ENCODE measurements around the gene SYNE4. TPM values are rescaled to one million over a fixed set of nuclear protein-coding genes. Genes with fewer than 3 reads are reported as not detected.

SYNE4 gene
- total RNA-seq, result 1 to 10 TPM in 2 of 4 donors, under 1 TPM in 1, not detected in 1; 0.89 to 5.8 (median 1.8) TPM

DNA sequence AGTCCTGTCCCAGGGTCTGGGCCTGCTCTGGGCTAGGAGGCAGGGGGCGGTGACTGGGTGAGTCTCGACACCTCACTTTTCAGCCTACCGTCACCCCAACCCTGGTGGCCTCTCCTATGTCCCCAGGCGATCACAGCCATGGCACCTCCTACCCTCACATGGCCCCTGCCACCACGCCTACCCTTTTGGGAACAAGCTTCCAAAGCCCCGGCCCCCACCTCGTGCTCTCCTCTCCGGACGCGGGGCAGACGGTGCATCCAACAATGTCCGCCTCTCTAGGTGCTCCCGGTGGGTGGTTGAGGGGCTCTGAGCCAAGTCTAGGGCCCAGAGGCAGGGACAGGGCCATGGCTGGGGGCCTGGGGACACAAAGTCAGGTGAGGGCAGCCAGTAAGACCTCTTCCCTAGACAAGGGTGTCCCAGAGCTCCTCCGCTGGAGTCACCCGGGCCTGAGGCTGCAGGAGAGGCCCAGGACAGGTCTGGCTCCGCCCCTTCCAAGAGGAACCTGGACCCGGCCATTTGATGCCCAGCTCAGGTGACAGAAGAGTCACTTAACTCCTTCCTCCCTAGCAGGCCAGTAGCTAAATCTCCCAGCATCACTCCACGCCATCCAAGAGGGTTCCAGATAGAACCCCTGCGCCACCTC lies at the start of gene SYNE4:
Gene SYNE4, minus strand, starts transcription at position 478 of the 643 bp plus-strand sequence. Its CDS starts 132 bp downstream, at position 346.
- no peak for DNase-seq (ENCODE audit: low spot score in 2 of 2)
- intact Hi-C loops (cut with DNase I; ENCODE audit: low total_unique reads), result loop anchor here (10.0 kb wide), 1 partner anchor 46 kb away; the partner anchor contains the start of genes THAP8 and WDR62

GRCh38 chr19:36054733-36055686 lies 46.4 kb upstream of the SYNE4 start, which contains the start of gene WDR62:
TSS of gene WDR62 (plus strand) at chr19:36054897. CDS start at chr19:36054972, 75 bp downstream.
- intact Hi-C loops (cut with DNase I; ENCODE audit: low total_unique reads), result loop anchor here (10.0 kb wide), 1 partner anchor 50 kb away; the partner anchor contains the start of gene SYNE4
- no peak for TF ChIP-seq POLR2A (IDR thresholded peaks at IDR 0.05)
- TF ChIP-seq, protein P1, sequence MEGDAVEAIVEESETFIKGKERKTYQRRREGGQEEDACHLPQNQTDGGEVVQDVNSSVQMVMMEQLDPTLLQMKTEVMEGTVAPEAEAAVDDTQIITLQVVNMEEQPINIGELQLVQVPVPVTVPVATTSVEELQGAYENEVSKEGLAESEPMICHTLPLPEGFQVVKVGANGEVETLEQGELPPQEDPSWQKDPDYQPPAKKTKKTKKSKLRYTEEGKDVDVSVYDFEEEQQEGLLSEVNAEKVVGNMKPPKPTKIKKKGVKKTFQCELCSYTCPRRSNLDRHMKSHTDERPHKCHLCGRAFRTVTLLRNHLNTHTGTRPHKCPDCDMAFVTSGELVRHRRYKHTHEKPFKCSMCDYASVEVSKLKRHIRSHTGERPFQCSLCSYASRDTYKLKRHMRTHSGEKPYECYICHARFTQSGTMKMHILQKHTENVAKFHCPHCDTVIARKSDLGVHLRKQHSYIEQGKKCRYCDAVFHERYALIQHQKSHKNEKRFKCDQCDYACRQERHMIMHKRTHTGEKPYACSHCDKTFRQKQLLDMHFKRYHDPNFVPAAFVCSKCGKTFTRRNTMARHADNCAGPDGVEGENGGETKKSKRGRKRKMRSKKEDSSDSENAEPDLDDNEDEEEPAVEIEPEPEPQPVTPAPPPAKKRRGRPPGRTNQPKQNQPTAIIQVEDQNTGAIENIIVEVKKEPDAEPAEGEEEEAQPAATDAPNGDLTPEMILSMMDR (IDR thresholded peaks at IDR 0.05), result no peak
- peak within 1 kb of the TSS; percentile 36 for H3K4me3 ChIP-seq (ENCODE audit: low read depth, poor library complexity, severe bottlenecking)
- DNase-seq (ENCODE audit: low spot score in 2 of 2), result peak; percentile 90 to 98
- WGBS, 2 donors, result 1 to 3% methylated on average over 26 to 56 of the region's 76 CpGs

More for the DNA sequence above, at the start of gene SYNE4:
- no peak for TF ChIP-seq POLR2A (IDR thresholded peaks at IDR 0.05)
- TF ChIP-seq, protein P1 (IDR thresholded peaks at IDR 0.05), result no peak
- WGBS, 2 donors, result 52 to 53% methylated on average over 16 to 17 of the region's 19 CpGs
- no peak within 1 kb of the TSS for H3K4me3 ChIP-seq (ENCODE audit: low read depth, poor library complexity, severe bottlenecking)

DNA sequence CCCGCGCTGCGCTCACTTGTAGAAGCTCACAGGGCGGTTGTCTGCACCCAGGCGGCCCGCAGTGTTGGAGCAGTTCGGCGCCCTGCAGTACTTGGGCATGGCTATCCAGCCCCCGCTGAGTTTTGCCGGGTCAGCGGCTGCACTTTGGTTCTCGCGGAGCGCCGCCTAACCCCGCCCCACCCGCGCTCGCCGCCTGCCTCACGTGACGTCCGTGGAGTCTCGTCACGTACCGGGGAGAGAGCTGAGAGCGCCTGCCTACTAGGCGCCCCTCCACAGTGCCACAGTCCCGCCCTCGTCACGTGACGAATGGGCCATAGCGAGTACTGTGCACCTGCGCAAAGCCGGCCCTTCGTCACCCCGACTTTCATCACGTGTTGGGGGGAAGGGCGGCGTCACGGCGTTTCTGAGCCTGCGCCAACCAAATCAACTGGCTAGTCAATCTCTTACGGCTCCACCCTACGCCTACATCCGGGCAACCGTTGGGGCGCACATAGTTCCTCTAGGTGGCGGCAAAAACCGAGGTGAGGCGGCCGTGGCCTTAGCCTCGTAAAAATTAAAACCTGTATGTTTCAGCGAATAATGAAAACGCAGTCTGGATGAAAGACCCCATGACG lies 45.6 kb upstream of the SYNE4 start, which contains the start of gene THAP8:
Gene THAP8, minus strand, starts transcription at position 167 of the 614 bp plus-strand sequence. Its CDS starts 68 bp downstream, at position 99.
- DNase-seq (ENCODE audit: low spot score in 2 of 2), result peak; percentile 100
- WGBS, 2 donors, result 0 to 1% methylated on average over 29 to 48 of the region's 56 CpGs
- TF ChIP-seq POLR2A (IDR thresholded peaks at IDR 0.05), result no peak
- TF ChIP-seq, protein P1 (IDR thresholded peaks at IDR 0.05), result peak in 1 of 3 donors; percentile 56
- intact Hi-C loops (cut with DNase I; ENCODE audit: low total_unique reads), result loop anchor here (10.0 kb wide), 1 partner anchor 49 kb away; the partner anchor contains the start of gene SYNE4
- peak within 1 kb of the TSS; percentile 36 for H3K4me3 ChIP-seq (ENCODE audit: low read depth, poor library complexity, severe bottlenecking)

- intact Hi-C loops (cut with DNase I; ENCODE audit: low total_unique reads), result loop anchor here (10.0 kb wide), 1 partner anchor 47 kb away; the partner anchor contains the start of gene SYNE4
- TF ChIP-seq, protein P1 (IDR thresholded peaks at IDR 0.05), result no peak
- no peak for TF ChIP-seq POLR2A (IDR thresholded peaks at IDR 0.05)
- 90 to 92% methylated on average over 4 of the region's 4 CpGs for WGBS, 2 donors
- H3K4me3 ChIP-seq (ENCODE audit: low read depth, poor library complexity, severe bottlenecking), result no peak overlapping the region
- no peak for DNase-seq (ENCODE audit: low spot score in 2 of 2)
Observed at GRCh38 chr19:36051637-36052036, 43.0 kb upstream of the SYNE4 start.

- no peak for DNase-seq (ENCODE audit: low spot score in 2 of 2)
- TF ChIP-seq, protein P1 (IDR thresholded peaks at IDR 0.05), result no peak
- TF ChIP-seq POLR2A (IDR thresholded peaks at IDR 0.05), result no peak
- intact Hi-C loops (cut with DNase I; ENCODE audit: low total_unique reads), result loop anchor here (10.0 kb wide), 1 partner anchor 46 kb away; the partner anchor contains the start of gene SYNE4
- no peak overlapping the region for H3K4me3 ChIP-seq (ENCODE audit: low read depth, poor library complexity, severe bottlenecking)
- WGBS, 2 donors, result 63 to 77% methylated on average over 3 of the region's 3 CpGs
Observed at GRCh38 chr19:36051236-36051635, 42.6 kb upstream of the SYNE4 start.
